Measurements from ENCODE around the gene PLCG1. TPM values are rescaled to one million over a fixed set of nuclear protein-coding genes. Genes with fewer than 3 reads are reported as not detected.

Gene PLCG1
- total RNA-seq, 1 experiment from 2014 or later = 68.8 TPM

- H3K9me3 ChIP-seq (ENCODE audit: low read length) = peaks cover 11% of the 10 kb centered on the region
- H3K27me3 ChIP-seq (ENCODE audit: low read length) = no peaks in the 10 kb centered on the region
- DNase-seq (no peak), ATAC-seq (no peak)
- POLR2A ChIA-PET (ENCODE audit: unreplicated experiment) = no interaction called here
- no peak overlapping the region for H3K9ac ChIP-seq (ENCODE audit: low read length)
- no peak overlapping the region for H3K4me2 ChIP-seq (ENCODE audit: low read length)
- H3K36me3 ChIP-seq (ENCODE audit: low read depth, low read length) = peaks cover 13% of the 10 kb centered on the region; the same call in 1 of the 2 replicates
- BruUV-seq (replicated peaks) = no TSS peak
- no peaks in the 10 kb centered on the region for H3K79me2 ChIP-seq (ENCODE audit: low read length)
- H3K4me3 ChIP-seq (ENCODE audit: low read length) = no peak overlapping the region
- CTCF ChIA-PET = no interaction called here
- H3K27ac ChIP-seq (ENCODE audit: low read length) = no peak overlapping the region
- intact Hi-C loops (cut with micrococcal nuclease) = no loop called here
- no peaks in the 10 kb centered on the region for H4K20me1 ChIP-seq (ENCODE audit: low read length)
- H3K4me1 ChIP-seq (ENCODE audit: insufficient read depth, low read length) = no peaks in the 10 kb centered on the region
- H3F3A ChIP-seq (ENCODE audit: low read length, unreplicated experiment) = no peaks in the 10 kb centered on the region
- no peak overlapping the region for H2AFZ ChIP-seq (ENCODE audit: low read length)
- no peaks in the 10 kb centered on the region for H3K9me2 ChIP-seq (replicated peaks; ENCODE audit: low read length)
- TF ChIP-seq EZH2 (IDR thresholded peaks at IDR 0.05; ENCODE audit: low read length, unreplicated experiment) = no peak
Observed at GRCh38 chr20:41191562-41192500, 54.5 kb downstream of the PLCG1 start.

GRCh38 chr20:41192575-41192974, 55.2 kb downstream of the PLCG1 start:
- intact Hi-C loops (cut with micrococcal nuclease) = no loop called here
- Histone ChIP-seq H2AFZ (ENCODE audit: low read length) (no peak overlapping the region), H3K36me3 (ENCODE audit: low read depth, low read length) (peaks cover 13% of the 10 kb centered on the region; the same call in 1 of the 2 replicates), H3K79me2 (ENCODE audit: low read length) (no peaks in the 10 kb centered on the region), H3K27me3 (ENCODE audit: low read length) (no peaks in the 10 kb centered on the region), H3K9ac (ENCODE audit: low read length) (no peak overlapping the region), H3K9me3 (ENCODE audit: low read length) (peaks cover 11% of the 10 kb centered on the region), H3K4me1 (ENCODE audit: insufficient read depth, low read length) (no peaks in the 10 kb centered on the region), H3K4me2 (ENCODE audit: low read length) (no peak overlapping the region), H3F3A (ENCODE audit: low read length, unreplicated experiment) (no peaks in the 10 kb centered on the region), H3K4me3 (ENCODE audit: low read length) (no peak overlapping the region), H3K9me2 (replicated peaks; ENCODE audit: low read length) (no peaks in the 10 kb centered on the region), H3K27ac (ENCODE audit: low read length) (no peak overlapping the region), H4K20me1 (ENCODE audit: low read length) (no peaks in the 10 kb centered on the region)
- no peak for TF ChIP-seq EZH2phosphoT487 (IDR thresholded peaks at IDR 0.05; ENCODE audit: borderline replicate concordance, low read length)
- no peak for TF ChIP-seq CTCF (conservative IDR thresholded peaks at IDR 0.05; ENCODE audit: low read depth, low read length)
- TF ChIP-seq EZH2 (IDR thresholded peaks at IDR 0.05; ENCODE audit: low read length, unreplicated experiment) = no peak
- BruUV-seq (replicated peaks) = no TSS peak
- ChIA-PET CTCF (no interaction called here), POLR2A (ENCODE audit: unreplicated experiment) (no interaction called here)
- DNase-seq (no peak), ATAC-seq (no peak)

GRCh38 chr20:41196653-41197225, 59.4 kb downstream of the PLCG1 start:
- Histone ChIP-seq H3K9me2 (replicated peaks; ENCODE audit: low read length) (no peaks in the 10 kb centered on the region), H3K36me3 (ENCODE audit: low read depth, low read length) (peaks cover 33% of the 10 kb centered on the region), H4K20me1 (ENCODE audit: low read length) (no peaks in the 10 kb centered on the region), H3K27me3 (ENCODE audit: low read length) (no peaks in the 10 kb centered on the region), H2AFZ (ENCODE audit: low read length) (no peak overlapping the region), H3K4me1 (ENCODE audit: insufficient read depth, low read length) (no peaks in the 10 kb centered on the region), H3K4me3 (ENCODE audit: low read length) (no peak overlapping the region), H3K9me3 (ENCODE audit: low read length) (peaks cover 16% of the 10 kb centered on the region), H3K79me2 (ENCODE audit: low read length) (no peaks in the 10 kb centered on the region), H3K4me2 (ENCODE audit: low read length) (no peak overlapping the region), H3K9ac (ENCODE audit: low read length) (no peak overlapping the region), H3K27ac (ENCODE audit: low read length) (no peak overlapping the region), H3F3A (ENCODE audit: low read length, unreplicated experiment) (no peaks in the 10 kb centered on the region)
- no peak for DNase-seq
- ATAC-seq = no peak
- CTCF ChIA-PET = no interaction called here
- POLR2A ChIA-PET (ENCODE audit: unreplicated experiment) = no interaction called here
- TF ChIP-seq CTCF (conservative IDR thresholded peaks at IDR 0.05; ENCODE audit: low read depth, low read length) (no peak), EZH2 (IDR thresholded peaks at IDR 0.05; ENCODE audit: low read length, unreplicated experiment) (no peak), EZH2phosphoT487 (IDR thresholded peaks at IDR 0.05; ENCODE audit: borderline replicate concordance, low read length) (no peak)
- no TSS peak for BruUV-seq (replicated peaks)
- intact Hi-C loops (cut with micrococcal nuclease) = no loop called here

Measured in PC-3 (cell line).